GM19467 (cell line): ENCODE data around the gene RSKR.
"Not testable (repeated sequence)": the region's sequence is repeated elsewhere in the genome, so short reads cannot be mapped to it uniquely, and the experiment has no call there.

Experiments
- ATAC-seq: cut with Tn5 transposase; IDR thresholded peaks from one replicate; pipeline ENCODE4 v1.9.1; 2021; ENCODE audit warnings: mild to moderate bottlenecking, moderate library complexity; ENCODE audit not compliant: unreplicated experiment

RSKR gene

DNA sequence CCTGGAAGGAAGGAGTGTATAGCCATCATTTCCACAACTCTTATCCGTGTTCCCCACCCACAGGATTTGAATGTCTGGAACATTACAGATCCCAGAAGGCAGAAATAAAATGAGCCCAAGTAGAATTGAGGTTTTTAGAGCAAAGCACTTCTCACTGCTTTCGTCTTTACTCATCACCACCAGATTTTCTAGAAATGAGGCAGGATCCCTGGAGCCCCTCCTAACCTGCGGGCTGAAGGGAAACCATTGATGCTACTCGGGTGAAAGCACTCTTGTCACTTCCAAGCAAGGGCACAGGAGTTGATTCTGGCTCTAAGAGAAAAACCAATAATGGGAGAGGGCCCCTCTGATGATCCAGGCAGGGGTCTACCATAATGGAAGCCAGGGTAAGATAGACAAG is 34.5 kb downstream of the RSKR start:
- no peak for ATAC-seq

- ATAC-seq, result no peak
Measured at GRCh38 chr17:28578246-28579195, 35.5 kb downstream of the RSKR start.

DNA sequence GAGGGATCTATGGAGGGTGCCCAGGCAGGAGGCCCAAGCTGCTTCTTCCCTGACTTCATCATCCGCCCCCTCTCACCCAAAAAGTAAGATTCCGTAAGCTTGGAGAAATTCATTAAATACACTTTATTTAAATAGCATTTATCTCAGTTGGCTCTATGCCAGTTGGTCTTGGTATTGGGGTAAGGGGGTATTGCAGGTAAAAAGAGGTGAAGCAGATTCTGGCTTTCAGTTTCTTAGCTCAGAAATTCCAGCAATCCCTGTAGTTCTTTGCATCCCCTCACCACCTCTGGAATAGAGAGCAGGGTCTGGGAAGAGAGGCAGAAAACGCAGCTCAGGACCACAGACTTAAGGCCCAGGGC is 36.5 kb downstream of the RSKR start:
- no peak for ATAC-seq

- peak; percentile 86 for ATAC-seq
Measured at GRCh38 chr17:28576758-28577465, 37.1 kb downstream of the RSKR start, which contains the start of gene ALDOC. Gene ALDOC (minus strand): TSS chr17:28576895. CDS start chr17:28575532, 1,363 bp downstream.

GRCh38 chr17:28576016-28576415 is 38.0 kb downstream of the RSKR start:
- ATAC-seq, result not testable (repeated sequence)

DNA sequence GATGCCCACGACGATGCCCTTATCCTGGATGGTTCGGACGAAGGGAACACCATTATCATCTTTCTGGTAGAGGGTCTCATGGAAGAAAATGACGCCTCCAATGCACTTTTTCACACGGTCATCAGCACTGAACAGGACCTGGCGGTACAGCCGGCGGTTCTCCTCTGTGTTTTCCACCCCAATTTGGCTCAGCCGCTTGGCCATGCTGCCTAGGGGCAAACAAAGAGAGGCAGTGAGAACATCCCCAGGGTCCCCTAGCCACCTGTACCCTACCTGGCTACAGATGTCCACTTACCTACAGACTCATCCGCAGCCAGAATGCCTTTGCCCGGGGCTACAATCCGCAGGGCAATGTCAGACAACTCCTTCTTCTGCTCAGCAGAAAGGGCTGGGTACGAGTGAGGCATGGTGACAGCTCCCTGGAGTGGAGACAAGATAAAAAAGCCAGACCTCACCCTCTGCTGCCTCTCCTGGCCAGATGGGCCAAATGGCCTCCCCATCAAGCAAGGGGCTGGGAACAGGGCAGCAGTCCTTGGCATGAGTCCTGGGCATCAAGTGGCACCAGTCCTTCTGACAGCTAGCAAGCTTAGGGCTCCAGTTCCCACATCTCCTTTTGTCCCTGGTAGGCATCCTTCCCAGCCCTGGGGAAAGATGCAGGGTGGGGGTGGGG is 38.7 kb downstream of the RSKR start:
- no peak for ATAC-seq

- ATAC-seq, result no peak
Measured at GRCh38 chr17:28574526-28574925, 39.5 kb downstream of the RSKR start.

DNA sequence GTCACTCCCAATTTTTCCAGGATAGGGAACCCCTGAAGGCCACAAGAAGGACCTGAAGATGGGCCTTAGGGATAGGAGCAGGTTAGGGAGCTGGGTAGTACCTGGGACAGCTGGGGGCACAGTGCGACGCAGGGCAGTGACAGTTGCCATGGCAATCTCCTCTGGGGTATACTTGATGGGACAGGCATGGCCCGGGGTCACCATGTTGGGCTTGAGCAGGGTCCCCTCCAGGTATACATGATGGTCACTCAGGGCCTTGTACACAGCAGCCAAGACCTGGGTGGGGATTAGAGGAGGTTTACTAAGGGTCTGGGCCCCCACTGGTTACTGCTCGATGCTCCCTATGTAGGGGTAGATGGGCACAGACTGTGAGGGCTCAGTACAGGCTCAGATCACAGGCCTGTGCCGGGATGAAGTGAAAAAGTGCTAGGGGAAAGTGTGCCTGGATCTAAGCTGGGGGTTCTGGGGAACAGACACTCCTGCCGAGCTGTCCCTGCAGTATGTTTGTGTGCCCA is 40.0 kb downstream of the RSKR start:
- no peak for ATAC-seq

DNA sequence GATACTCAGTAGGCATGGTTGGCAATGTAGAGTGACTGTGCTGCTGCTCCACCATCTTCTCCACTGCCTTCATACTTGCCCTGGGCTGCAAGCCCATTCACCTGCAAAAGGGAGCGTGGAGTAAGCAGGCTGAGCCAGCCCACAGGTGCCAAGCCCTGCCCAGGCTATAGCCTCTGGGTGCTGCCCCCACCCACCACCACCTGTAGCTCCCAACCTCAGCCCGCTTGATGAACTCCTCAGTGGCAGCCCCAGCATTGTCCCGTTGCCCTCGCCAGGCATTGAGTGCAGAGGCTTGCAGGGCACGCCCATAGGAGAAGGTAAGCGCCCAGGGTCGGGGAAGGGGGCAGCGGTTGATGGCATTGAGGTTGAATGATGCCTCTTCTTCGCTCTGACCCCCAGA is 40.5 kb downstream of the RSKR start:
- ATAC-seq, result no peak

DNA sequence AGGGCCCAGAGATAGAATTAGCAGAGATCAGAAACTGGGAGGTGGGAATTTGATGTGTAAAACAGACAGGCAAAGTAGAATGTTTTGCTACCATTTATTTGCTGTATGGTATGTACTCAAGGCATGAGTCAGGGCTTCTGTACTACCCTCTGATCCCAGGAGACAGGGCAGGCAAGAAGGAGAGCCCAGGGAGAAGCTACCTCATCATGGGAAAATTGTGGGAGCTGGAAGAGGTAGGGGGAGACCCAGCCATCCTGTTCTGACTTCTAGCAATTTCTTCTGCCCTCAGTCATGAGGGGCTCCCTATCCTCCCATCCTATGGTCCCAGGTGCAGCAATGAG is 41.0 kb downstream of the RSKR start:
- ATAC-seq, result no peak

- ATAC-seq, result no peak
Measured at GRCh38 chr17:28572259-28573039, 41.5 kb downstream of the RSKR start.

DNA sequence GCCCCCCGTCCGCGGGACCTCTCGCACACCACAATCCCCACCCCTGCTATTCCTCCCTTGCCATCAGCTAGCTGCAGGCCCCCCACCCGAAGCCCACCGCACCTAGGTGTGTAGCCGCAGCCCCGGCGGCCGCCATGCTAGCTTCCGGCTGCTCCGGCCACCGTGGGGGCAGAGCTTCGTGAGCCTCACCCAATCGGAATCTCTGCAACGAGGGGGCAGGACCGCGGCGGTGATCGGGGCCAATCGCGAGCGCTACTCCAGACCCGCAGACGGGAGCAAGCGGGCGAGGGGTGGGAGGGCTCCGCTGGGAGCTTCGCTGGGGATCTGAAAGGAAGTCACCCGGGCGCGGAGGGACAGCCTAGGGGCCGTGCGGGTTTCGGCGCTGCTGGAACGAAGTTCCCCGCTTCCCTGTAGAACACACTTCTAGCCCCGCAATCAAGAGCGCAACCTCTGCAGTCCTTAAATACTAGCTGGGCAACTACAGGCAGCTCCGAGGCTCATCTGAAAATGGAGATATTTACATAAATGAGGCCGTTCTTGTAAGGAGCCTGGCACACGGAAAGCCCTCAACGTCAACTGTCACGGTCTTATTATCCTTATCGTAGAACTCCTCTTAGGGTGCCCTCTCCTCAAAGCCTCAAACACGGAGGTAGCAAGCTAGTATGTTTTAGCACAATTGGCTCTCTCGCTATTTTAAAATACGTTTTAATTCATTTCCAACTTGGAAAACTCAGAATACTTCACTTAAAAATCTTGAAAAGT is 42.4 kb downstream of the RSKR start, which contains the start of gene PIGS:
TSS of gene PIGS (minus strand) at position 164 of the 762 bp plus-strand sequence. CDS start at position 136, 28 bp downstream.
- peak; percentile 80 for ATAC-seq

DNA sequence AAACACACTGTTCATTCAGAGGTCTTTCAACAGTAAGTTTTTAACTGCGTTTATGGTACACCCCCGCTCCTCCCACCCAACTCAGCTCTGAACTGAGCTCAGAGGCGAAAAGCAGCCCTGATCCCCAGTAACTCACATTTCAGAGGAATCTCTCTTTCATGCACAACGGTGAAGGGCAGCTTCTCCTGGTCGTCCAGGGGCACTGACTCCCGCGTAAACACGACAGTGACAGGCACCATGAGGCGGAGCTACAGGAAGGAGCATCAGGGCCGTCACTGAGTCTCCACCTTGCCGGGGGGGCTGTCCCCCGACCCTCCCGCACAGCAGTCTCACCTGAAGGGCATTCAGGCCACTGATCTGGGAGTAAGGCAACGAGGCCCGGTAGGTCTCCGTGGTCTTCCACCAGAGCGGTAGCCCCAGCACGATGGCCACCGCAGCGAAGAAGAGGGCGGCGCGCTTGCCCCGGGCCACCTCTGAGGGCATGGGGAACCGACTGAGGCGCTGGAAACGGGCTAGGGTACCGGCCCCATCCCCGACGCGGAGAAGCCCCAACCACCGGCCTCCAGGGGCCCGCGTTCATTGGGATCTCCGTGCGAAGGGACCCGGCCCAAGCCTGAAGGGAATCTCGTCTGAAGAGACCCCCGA is 43.1 kb downstream of the RSKR start:
- ATAC-seq, result no peak

GRCh38 chr17:28569446-28569845 is 44.5 kb downstream of the RSKR start:
- no peak for ATAC-seq

- no peak for ATAC-seq
Measured at GRCh38 chr17:28567604-28568003, 46.4 kb downstream of the RSKR start.

GRCh38 chr17:28563475-28563874 is 50.5 kb downstream of the RSKR start:
- ATAC-seq, result no peak
